Stomach smooth muscle (tissue), 2 donors: ENCODE measurements around the gene TERT.
"Not testable (repeated sequence)": the region's sequence is repeated elsewhere in the genome, so short reads cannot be mapped to it uniquely, and the experiment has no call there.

Experiments
- H3K27ac ChIP-seq: one replicate; pipeline ENCODE4 v1.7.0; 2013; ENCODE audit warnings: mild to moderate bottlenecking, low read length, inconsistent platforms
- H3K27me3 ChIP-seq, 2 donors: one replicate each; pipeline ENCODE4 v1.7.0; 2013; ENCODE audit warnings: low read length in 2 of 2; ENCODE audit not compliant: insufficient read depth in 2 of 2, control insufficient read depth in 1 of 2
- H3K36me3 ChIP-seq, 2 donors: one replicate each; pipeline ENCODE4 v1.7.0; 2013; ENCODE audit warnings: low read length in 2 of 2; ENCODE audit not compliant: control insufficient read depth in 2 of 2, insufficient read depth in 2 of 2
- H3K4me1 ChIP-seq: one replicate; pipeline ENCODE4 v1.7.0; 2013; ENCODE audit warnings: low read length; ENCODE audit not compliant: control insufficient read depth, insufficient read depth
- H3K4me3 ChIP-seq, 2 donors: one replicate each; pipeline ENCODE4 v1.7.0; 2013; ENCODE audit warnings: low read length in 2 of 2
- H3K9ac ChIP-seq, 2 donors: one replicate each; pipeline ENCODE4 v1.7.0; 2013; ENCODE audit warnings: low read length in 2 of 2, mild to moderate bottlenecking in 1 of 2
- H3K9me3 ChIP-seq, 2 donors: one replicate each; pipeline ENCODE4 v1.7.0; 2013; ENCODE audit warnings: low read length in 2 of 2; ENCODE audit not compliant: control insufficient read depth in 2 of 2
- donor health status: healthy.
- donor health status: Pancreatic carcinoma.

TERT gene

GRCh38 chr5:1294835-1295649, at the start of gene TERT:
Gene TERT, minus strand, starts transcription at chr5:1295068. Its CDS starts 79 bp downstream, at chr5:1294989.
- H3K27me3 ChIP-seq: peaks cover 16 to 29% of the 10 kb centered on the region in 2 donors
- H3K4me1 ChIP-seq: peaks cover 4% of the 10 kb centered on the region
- H3K9ac ChIP-seq: no peak within 1 kb of the TSS
- no peak within 1 kb of the TSS for H3K27ac ChIP-seq
- no peaks in the 10 kb centered on the region for H3K9me3 ChIP-seq
- no peaks in the 10 kb centered on the region for H3K36me3 ChIP-seq
- H3K4me3 ChIP-seq: no peak within 1 kb of the TSS

GRCh38 chr5:1343931-1344901, 49.3 kb upstream of the TERT start:
- H3K9me3 ChIP-seq: no peaks in the 10 kb centered on the region
- H3K36me3 ChIP-seq: peaks cover 9 to 14% of the 10 kb centered on the region in 2 donors
- H3K27ac ChIP-seq: no peak overlapping the region
- H3K4me3 ChIP-seq: peak overlapping the region; percentile 61 to 90
- H3K27me3 ChIP-seq: no peaks in the 10 kb centered on the region
- peak overlapping the region; percentile 21 to 75 for H3K9ac ChIP-seq
- peaks cover 20% of the 10 kb centered on the region for H3K4me1 ChIP-seq

GRCh38 chr5:1343315-1343751, 48.5 kb upstream of the TERT start:
- no peaks in the 10 kb centered on the region for H3K27me3 ChIP-seq
- H3K36me3 ChIP-seq: peaks cover 12 to 15% of the 10 kb centered on the region in 2 donors
- H3K27ac ChIP-seq: no peak overlapping the region
- H3K4me3 ChIP-seq: no peak overlapping the region
- H3K4me1 ChIP-seq: peaks cover 20% of the 10 kb centered on the region
- no peak overlapping the region for H3K9ac ChIP-seq
- no peaks in the 10 kb centered on the region for H3K9me3 ChIP-seq

GRCh38 chr5:1342711-1343110, 47.8 kb upstream of the TERT start:
- not testable (repeated sequence) for H3K27ac ChIP-seq, H3K9ac ChIP-seq, H3K9me3 ChIP-seq, H3K27me3 ChIP-seq, H3K4me3 ChIP-seq
- peaks cover 15 to 21% of the 10 kb centered on the region in 2 donors for H3K36me3 ChIP-seq
- H3K4me1 ChIP-seq: peaks cover 20% of the 10 kb centered on the region

- Histone ChIP-seq H3K27me3 (no peaks in the 10 kb centered on the region), H3K36me3 (peaks cover 19 to 26% of the 10 kb centered on the region in 2 donors), H3K4me1 (peaks cover 20% of the 10 kb centered on the region), H3K9me3 (no peaks in the 10 kb centered on the region), H3K4me3 (no peak overlapping the region), H3K9ac (no peak overlapping the region), H3K27ac (no peak overlapping the region)
Measured at GRCh38 chr5:1342268-1342667, 47.4 kb upstream of the TERT start.

GRCh38 chr5:1341863-1342262, 47.0 kb upstream of the TERT start:
- peaks cover 20% of the 10 kb centered on the region for H3K4me1 ChIP-seq
- no peak overlapping the region for H3K9ac ChIP-seq
- no peaks in the 10 kb centered on the region for H3K27me3 ChIP-seq
- H3K4me3 ChIP-seq: no peak overlapping the region
- H3K9me3 ChIP-seq: no peaks in the 10 kb centered on the region
- no peak overlapping the region for H3K27ac ChIP-seq
- H3K36me3 ChIP-seq: peaks cover 23 to 30% of the 10 kb centered on the region in 2 donors

- not testable (repeated sequence) for H3K9ac ChIP-seq, H3K27me3 ChIP-seq, H3K27ac ChIP-seq, H3K9me3 ChIP-seq, H3K4me3 ChIP-seq
- Histone ChIP-seq H3K4me1 (peaks cover 11% of the 10 kb centered on the region), H3K36me3 (peaks cover 35 to 48% of the 10 kb centered on the region in 2 donors)
Measured at GRCh38 chr5:1339818-1340210, 44.9 kb upstream of the TERT start.

GRCh38 chr5:1339139-1339817, 44.4 kb upstream of the TERT start:
- peaks cover 36 to 50% of the 10 kb centered on the region in 2 donors for H3K36me3 ChIP-seq
- not testable (repeated sequence) for H3K27me3 ChIP-seq, H3K4me3 ChIP-seq, H3K27ac ChIP-seq, H3K9me3 ChIP-seq, H3K9ac ChIP-seq
- H3K4me1 ChIP-seq: peaks cover 10% of the 10 kb centered on the region

- Histone ChIP-seq H3K9me3 (no peaks in the 10 kb centered on the region), H3K27ac (no peak overlapping the region), H3K27me3 (no peaks in the 10 kb centered on the region), H3K36me3 (peaks cover 42 to 50% of the 10 kb centered on the region in 2 donors), H3K9ac (no peak overlapping the region), H3K4me1 (peaks cover 4% of the 10 kb centered on the region), H3K4me3 (no peak overlapping the region)
Measured at GRCh38 chr5:1338506-1339070, 43.7 kb upstream of the TERT start.

- no peak overlapping the region for H3K27ac ChIP-seq
- H3K9me3 ChIP-seq: no peaks in the 10 kb centered on the region
- peaks cover under 1% of the 10 kb centered on the region for H3K4me1 ChIP-seq
- H3K27me3 ChIP-seq: no peaks in the 10 kb centered on the region
- peaks cover 46 to 54% of the 10 kb centered on the region in 2 donors for H3K36me3 ChIP-seq
- H3K9ac ChIP-seq: no peak overlapping the region
- H3K4me3 ChIP-seq: no peak overlapping the region
Measured at GRCh38 chr5:1338196-1338490, 43.3 kb upstream of the TERT start.
